ENCODE results near the gene CGB2.

Gene CGB2

GRCh38 chr19:49031642-49032301, at the start of gene CGB2:
Gene CGB2, plus strand, starts transcription at chr19:49031890. Its CDS starts 206 bp downstream, at chr19:49032096.
- peak; percentile 52 for DNase-seq

GRCh38 chr19:48982280-48982679, 49.4 kb upstream of the CGB2 start:
- no peak for DNase-seq

GRCh38 chr19:48985711-48986110, 46.0 kb upstream of the CGB2 start:
- no peak for DNase-seq

GRCh38 chr19:48986211-48986610, 45.5 kb upstream of the CGB2 start:
- DNase-seq, result no peak

- DNase-seq, result no peak
Observed at GRCh38 chr19:48987323-48987722, 44.4 kb upstream of the CGB2 start.

GRCh38 chr19:48988286-48988685, 43.4 kb upstream of the CGB2 start:
- DNase-seq, result no peak

- no peak for DNase-seq
Observed at GRCh38 chr19:48988860-48989259, 42.8 kb upstream of the CGB2 start.

GRCh38 chr19:48989701-48990291, 41.9 kb upstream of the CGB2 start:
- no peak for DNase-seq

- DNase-seq, result no peak
Observed at GRCh38 chr19:48990400-48990799, 41.3 kb upstream of the CGB2 start.

- DNase-seq, result no peak
Observed at GRCh38 chr19:48991011-48991609, 40.6 kb upstream of the CGB2 start.

- DNase-seq, result no peak
Observed at GRCh38 chr19:48991873-48992580, 39.7 kb upstream of the CGB2 start.

GRCh38 chr19:48992581-48993174, 39.0 kb upstream of the CGB2 start:
- no peak for DNase-seq

- DNase-seq, result peak; percentile 100
Observed at GRCh38 chr19:48993175-48994034, 38.3 kb upstream of the CGB2 start, which contains the start of the genes GYS1 and RUVBL2. Gene GYS1, minus strand, starts transcription at chr19:48993309. Its CDS starts 197 bp downstream, at chr19:48993112. Gene RUVBL2, plus strand, starts transcription at chr19:48993887. Its CDS starts 25 bp downstream, at chr19:48993912.

- DNase-seq, result no peak
Observed at GRCh38 chr19:48994035-48994386, 37.7 kb upstream of the CGB2 start.

- peak; percentile 52 for DNase-seq
Observed at GRCh38 chr19:48997972-48998371, 33.7 kb upstream of the CGB2 start.

GRCh38 chr19:48999481-49000325, 32.0 kb upstream of the CGB2 start:
- peak; percentile 68 for DNase-seq

- DNase-seq, result no peak
Observed at GRCh38 chr19:49004133-49004532, 27.6 kb upstream of the CGB2 start.

- DNase-seq, result no peak
Observed at GRCh38 chr19:49004964-49005614, 26.6 kb upstream of the CGB2 start.

GRCh38 chr19:49006905-49007304, 24.8 kb upstream of the CGB2 start:
- no peak for DNase-seq

- DNase-seq, result no peak
Observed at GRCh38 chr19:49009828-49010227, 21.9 kb upstream of the CGB2 start.

GRCh38 chr19:49010453-49010852, 21.2 kb upstream of the CGB2 start:
- no peak for DNase-seq
